Measurements from ENCODE around the gene PLCXD3.

DNA sequence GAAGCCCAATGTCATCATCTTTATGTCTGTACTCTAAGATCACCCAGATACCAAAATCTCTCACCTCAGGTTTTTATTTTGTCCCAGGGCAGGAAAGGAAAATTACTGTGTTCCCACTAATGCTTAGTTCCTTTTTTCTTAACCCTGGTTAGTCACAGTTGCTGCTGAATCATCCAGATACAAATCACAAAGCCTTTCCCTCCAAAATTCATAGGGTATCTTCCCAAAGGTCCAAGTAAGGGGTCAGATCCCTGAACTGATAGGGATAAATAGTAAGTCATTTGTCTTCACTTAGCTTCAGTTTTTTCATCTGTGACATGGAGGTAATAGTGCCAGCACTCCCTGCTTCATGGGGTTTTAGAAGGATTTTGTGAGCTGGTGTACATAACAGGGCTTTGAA, 2.2 kb downstream of the PLCXD3 start:
- TF ChIP-seq POLR2A (IDR thresholded peaks at IDR 0.05): no peak
- TF ChIP-seq, protein P1, sequence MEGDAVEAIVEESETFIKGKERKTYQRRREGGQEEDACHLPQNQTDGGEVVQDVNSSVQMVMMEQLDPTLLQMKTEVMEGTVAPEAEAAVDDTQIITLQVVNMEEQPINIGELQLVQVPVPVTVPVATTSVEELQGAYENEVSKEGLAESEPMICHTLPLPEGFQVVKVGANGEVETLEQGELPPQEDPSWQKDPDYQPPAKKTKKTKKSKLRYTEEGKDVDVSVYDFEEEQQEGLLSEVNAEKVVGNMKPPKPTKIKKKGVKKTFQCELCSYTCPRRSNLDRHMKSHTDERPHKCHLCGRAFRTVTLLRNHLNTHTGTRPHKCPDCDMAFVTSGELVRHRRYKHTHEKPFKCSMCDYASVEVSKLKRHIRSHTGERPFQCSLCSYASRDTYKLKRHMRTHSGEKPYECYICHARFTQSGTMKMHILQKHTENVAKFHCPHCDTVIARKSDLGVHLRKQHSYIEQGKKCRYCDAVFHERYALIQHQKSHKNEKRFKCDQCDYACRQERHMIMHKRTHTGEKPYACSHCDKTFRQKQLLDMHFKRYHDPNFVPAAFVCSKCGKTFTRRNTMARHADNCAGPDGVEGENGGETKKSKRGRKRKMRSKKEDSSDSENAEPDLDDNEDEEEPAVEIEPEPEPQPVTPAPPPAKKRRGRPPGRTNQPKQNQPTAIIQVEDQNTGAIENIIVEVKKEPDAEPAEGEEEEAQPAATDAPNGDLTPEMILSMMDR (IDR thresholded peaks at IDR 0.05): no peak
